Type B pancreatic cell (in vitro differentiated cells): ENCODE measurements around the gene CFLAR. TPM values are rescaled to one million over a fixed set of nuclear protein-coding genes. Genes with fewer than 3 reads are reported as not detected.

ENCODE experiments used
- DNase-seq: peaks from one replicate; pipeline ENCODE4 v3.0.0; 2021; ENCODE audit warnings: mixed read lengths; ENCODE audit not compliant: unreplicated experiment; ENCODE audit errors: extremely low spot score
- H3K27ac Mint-ChIP-seq: 2 replicates; pipeline ENCODE4 v1.8.0; 2021; ENCODE audit warnings: mild to moderate bottlenecking, mixed read lengths
- H3K27me3 Mint-ChIP-seq: 2 replicates; pipeline ENCODE4 v1.8.0; 2021; ENCODE audit warnings: mixed read lengths
- H3K36me3 Mint-ChIP-seq: 2 replicates; pipeline ENCODE4 v1.8.0; 2021; ENCODE audit warnings: mixed read lengths
- H3K4me1 Mint-ChIP-seq: one replicate; pipeline ENCODE4 v1.8.0; 2021; ENCODE audit warnings: mixed read lengths; ENCODE audit not compliant: unreplicated experiment
- H3K4me3 Mint-ChIP-seq: 2 replicates; pipeline ENCODE4 v1.8.0; 2021; ENCODE audit warnings: mild to moderate bottlenecking, mixed read lengths
- H3K9me3 Mint-ChIP-seq: 2 replicates; pipeline ENCODE4 v1.8.0; 2021; ENCODE audit warnings: mixed read lengths
- total RNA-seq: library from RNA; stranded (reverse); gene quantifications from 2 replicates; pipeline ENCODE4 v1.2.1, GENCODE V29; 2021; ENCODE audit warnings: low replicate concordance
- TF ChIP-seq, protein P1 (sequence below): fragments of 200-600 bp; sonication (generic); conservative IDR thresholded peaks from 2 replicates; pipeline ENCODE4 v1.5.0; 2021; ENCODE audit warnings: antibody characterized with exemption, mild to moderate bottlenecking

Gene CFLAR
- total RNA-seq, 1 donor from 2014 or later, result 26.5 TPM

DNA sequence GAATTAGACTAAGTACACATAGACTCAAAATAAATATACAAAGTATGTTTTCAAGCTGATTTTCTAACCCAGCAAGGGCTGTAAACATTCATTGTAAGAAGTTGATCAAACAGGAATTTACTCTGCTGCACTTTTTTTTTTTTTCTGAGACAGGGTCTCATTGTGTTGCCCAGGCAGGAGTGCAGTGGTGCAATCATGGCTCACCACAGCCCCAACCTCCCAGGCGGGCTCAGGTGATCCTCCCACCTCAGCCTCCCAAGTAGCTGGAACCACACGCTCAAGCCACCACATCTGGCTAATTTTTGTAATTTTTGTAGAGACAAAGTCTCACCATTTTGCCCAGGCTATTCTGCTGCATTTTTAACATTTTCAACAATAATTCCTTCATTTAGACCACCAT lies 8.3 kb upstream of the CFLAR start:
- H3K4me1 Mint-ChIP-seq, result peaks cover 4% of the 10 kb centered on the region
- no peaks in the 10 kb centered on the region for H3K36me3 Mint-ChIP-seq
- H3K27ac Mint-ChIP-seq, result no peak overlapping the region
- TF ChIP-seq, protein P1, sequence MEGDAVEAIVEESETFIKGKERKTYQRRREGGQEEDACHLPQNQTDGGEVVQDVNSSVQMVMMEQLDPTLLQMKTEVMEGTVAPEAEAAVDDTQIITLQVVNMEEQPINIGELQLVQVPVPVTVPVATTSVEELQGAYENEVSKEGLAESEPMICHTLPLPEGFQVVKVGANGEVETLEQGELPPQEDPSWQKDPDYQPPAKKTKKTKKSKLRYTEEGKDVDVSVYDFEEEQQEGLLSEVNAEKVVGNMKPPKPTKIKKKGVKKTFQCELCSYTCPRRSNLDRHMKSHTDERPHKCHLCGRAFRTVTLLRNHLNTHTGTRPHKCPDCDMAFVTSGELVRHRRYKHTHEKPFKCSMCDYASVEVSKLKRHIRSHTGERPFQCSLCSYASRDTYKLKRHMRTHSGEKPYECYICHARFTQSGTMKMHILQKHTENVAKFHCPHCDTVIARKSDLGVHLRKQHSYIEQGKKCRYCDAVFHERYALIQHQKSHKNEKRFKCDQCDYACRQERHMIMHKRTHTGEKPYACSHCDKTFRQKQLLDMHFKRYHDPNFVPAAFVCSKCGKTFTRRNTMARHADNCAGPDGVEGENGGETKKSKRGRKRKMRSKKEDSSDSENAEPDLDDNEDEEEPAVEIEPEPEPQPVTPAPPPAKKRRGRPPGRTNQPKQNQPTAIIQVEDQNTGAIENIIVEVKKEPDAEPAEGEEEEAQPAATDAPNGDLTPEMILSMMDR, result no peak
- no peak for DNase-seq
- no peaks in the 10 kb centered on the region for H3K9me3 Mint-ChIP-seq
- H3K4me3 Mint-ChIP-seq, result no peak overlapping the region
- H3K27me3 Mint-ChIP-seq, result no peaks in the 10 kb centered on the region

DNA sequence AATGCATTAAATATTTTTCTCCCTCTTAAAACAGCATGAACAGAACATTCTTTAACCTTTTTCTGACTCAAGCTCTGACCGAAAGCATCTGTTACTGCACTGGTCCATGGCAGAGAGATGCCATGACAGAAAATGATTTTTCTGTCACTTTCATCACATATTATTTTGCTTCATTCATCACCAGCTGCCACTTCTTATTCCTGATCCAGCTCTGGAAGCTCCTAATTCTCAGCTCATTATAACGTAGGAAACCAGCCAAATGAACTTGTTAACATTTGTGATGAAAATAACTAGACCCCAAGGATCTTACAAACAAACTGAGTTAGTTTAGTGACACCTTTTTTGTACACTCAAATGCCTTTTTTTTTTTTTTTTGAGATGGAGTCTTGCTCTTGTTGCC lies 7.6 kb upstream of the CFLAR start:
- no peaks in the 10 kb centered on the region for H3K27me3 Mint-ChIP-seq
- H3K36me3 Mint-ChIP-seq, result no peaks in the 10 kb centered on the region
- H3K9me3 Mint-ChIP-seq, result no peaks in the 10 kb centered on the region
- H3K4me1 Mint-ChIP-seq, result peaks cover 4% of the 10 kb centered on the region
- no peak overlapping the region for H3K27ac Mint-ChIP-seq
- no peak overlapping the region for H3K4me3 Mint-ChIP-seq
- no peak for DNase-seq
- TF ChIP-seq, protein P1, result no peak

DNA sequence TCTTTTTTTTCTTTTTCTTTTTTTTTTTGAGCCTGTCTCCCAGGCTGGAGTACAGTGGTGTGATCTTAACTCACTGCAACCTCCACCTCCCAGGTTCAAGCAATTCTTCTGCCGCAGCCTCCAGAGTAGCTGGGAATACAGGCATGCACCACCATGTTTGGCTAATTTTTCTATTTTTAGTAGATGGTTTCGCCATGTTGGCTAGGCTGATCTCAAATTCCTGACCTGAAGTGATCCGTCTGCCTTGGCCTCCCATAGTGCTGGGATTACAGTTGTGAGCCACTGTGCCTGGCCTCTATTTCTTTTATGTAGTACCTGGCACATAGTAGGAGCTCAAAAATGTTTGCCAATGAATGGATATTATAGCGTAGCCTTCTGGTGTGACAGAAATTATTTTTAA lies 6.8 kb upstream of the CFLAR start:
- no peak overlapping the region for H3K27ac Mint-ChIP-seq
- DNase-seq, result no peak
- H3K4me1 Mint-ChIP-seq, result peaks cover 4% of the 10 kb centered on the region
- no peaks in the 10 kb centered on the region for H3K36me3 Mint-ChIP-seq
- H3K4me3 Mint-ChIP-seq, result no peak overlapping the region
- TF ChIP-seq, protein P1, result no peak
- H3K27me3 Mint-ChIP-seq, result no peaks in the 10 kb centered on the region
- H3K9me3 Mint-ChIP-seq, result no peaks in the 10 kb centered on the region

DNA sequence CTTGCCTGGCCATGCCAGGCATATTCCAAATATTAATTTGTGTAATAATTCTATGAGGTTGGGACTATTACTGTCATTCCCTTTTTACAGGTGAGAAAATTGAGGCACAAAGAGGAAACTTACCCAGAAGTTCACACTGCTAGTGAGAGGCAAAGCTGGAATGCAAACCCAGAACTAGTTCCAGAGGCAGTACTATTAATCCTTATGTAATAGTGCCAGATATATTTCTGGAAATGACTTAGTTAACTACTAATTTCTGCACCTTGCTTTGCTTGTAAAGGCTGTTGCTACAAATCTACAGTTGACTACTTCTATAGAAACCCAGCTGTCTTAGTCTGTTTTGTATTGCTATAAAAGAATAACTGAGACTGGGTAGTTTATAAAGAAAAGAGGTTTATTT lies 5.3 kb upstream of the CFLAR start:
- H3K36me3 Mint-ChIP-seq, result no peaks in the 10 kb centered on the region
- H3K4me3 Mint-ChIP-seq, result no peak overlapping the region
- no peaks in the 10 kb centered on the region for H3K27me3 Mint-ChIP-seq
- no peak for DNase-seq
- no peak overlapping the region for H3K27ac Mint-ChIP-seq
- H3K9me3 Mint-ChIP-seq, result no peaks in the 10 kb centered on the region
- peaks cover 4% of the 10 kb centered on the region for H3K4me1 Mint-ChIP-seq
- TF ChIP-seq, protein P1, result no peak

DNA sequence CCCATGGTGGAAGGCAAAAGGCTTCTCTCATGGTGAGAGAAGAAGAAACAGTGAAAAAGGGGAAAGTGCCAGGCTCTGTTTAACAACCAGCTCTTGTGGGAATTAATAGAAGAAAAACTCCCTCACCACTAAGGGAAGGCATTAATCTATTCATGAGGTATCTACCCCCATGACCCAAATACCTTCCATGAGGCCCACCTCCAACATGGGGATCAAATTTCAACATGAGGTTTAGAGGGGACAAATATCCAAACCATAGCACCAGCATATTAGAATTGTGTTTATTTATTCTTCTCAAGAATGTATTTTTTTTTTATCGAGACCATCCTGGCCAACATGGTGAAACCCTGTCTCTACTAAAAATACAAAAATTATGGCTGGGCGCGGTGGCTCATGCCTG lies 4.9 kb upstream of the CFLAR start:
- DNase-seq, result no peak
- no peaks in the 10 kb centered on the region for H3K9me3 Mint-ChIP-seq
- H3K27me3 Mint-ChIP-seq, result no peaks in the 10 kb centered on the region
- peaks cover 4% of the 10 kb centered on the region for H3K4me1 Mint-ChIP-seq
- TF ChIP-seq, protein P1, result no peak
- H3K36me3 Mint-ChIP-seq, result no peaks in the 10 kb centered on the region
- H3K4me3 Mint-ChIP-seq, result no peak overlapping the region
- H3K27ac Mint-ChIP-seq, result no peak overlapping the region

DNA sequence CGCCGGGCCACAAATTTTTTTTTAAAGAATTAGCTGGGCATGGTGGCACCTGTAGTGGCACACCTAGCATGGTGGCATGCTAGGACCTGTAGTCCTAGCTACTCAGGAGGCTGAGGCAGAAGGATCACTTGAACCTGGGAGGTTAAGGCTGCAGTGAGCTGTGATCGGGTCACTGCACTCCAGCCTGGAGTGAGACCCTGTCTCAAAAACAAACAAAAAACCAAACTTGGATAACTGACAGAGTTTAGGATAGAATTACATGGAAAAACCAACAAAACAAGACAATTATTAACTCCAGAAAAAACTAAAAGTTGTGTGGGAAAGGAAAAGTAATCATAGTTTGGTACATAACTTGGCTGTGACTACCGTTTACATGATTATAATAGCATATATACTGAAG lies 1.6 kb upstream of the CFLAR start:
- H3K27me3 Mint-ChIP-seq, result no peaks in the 10 kb centered on the region
- peak overlapping the region; percentile 93 for H3K27ac Mint-ChIP-seq
- H3K36me3 Mint-ChIP-seq, result no peaks in the 10 kb centered on the region
- no peaks in the 10 kb centered on the region for H3K9me3 Mint-ChIP-seq
- TF ChIP-seq, protein P1, result no peak
- no peak for DNase-seq
- H3K4me1 Mint-ChIP-seq, result peaks cover 7% of the 10 kb centered on the region
- peak overlapping the region; percentile 68 for H3K4me3 Mint-ChIP-seq
